ENCODE measurements around the gene ZNF621. TPM values are rescaled to one million over a fixed set of nuclear protein-coding genes. Genes with fewer than 3 reads are reported as not detected.
"Not testable (repeated sequence)": the region's sequence is repeated elsewhere in the genome, so short reads cannot be mapped to it uniquely, and the experiment has no call there.

Gene ZNF621
- total and polyA plus RNA-seq, 2 donors: 6.4 to 23.2 TPM

GRCh38 chr3:40565629-40566028, 40.9 kb downstream of the ZNF621 start:
- H3K4me3 ChIP-seq (ENCODE audit: low read length in 2 of 2); H3K9me3 ChIP-seq (ENCODE audit: control insufficient read depth in 2 of 2, insufficient read depth in 1 of 2, low read length in 1 of 2): not testable (repeated sequence)
- 94% methylated on average over 5 of the region's 5 CpGs for WGBS

GRCh38 chr3:40566694-40567093, 41.9 kb downstream of the ZNF621 start:
- no peaks in the 10 kb centered on the region for H3K9me3 ChIP-seq (ENCODE audit: control insufficient read depth in 2 of 2, insufficient read depth in 1 of 2, low read length in 1 of 2)
- H3K4me3 ChIP-seq (ENCODE audit: low read length in 2 of 2): no peak overlapping the region
- DNase-seq (ENCODE audit: low read depth in 6 of 9, low spot score in 9 of 9): no peak
- WGBS: 92% methylated on average over 4 of the region's 4 CpGs
- no peak overlapping the region for H3K27ac ChIP-seq (ENCODE audit: low read depth in 1 of 2, low read length in 1 of 2)
- H3K27me3 ChIP-seq (ENCODE audit: control insufficient read depth in 2 of 2, insufficient read depth in 1 of 2, low read length in 1 of 2): no peaks in the 10 kb centered on the region
- no peaks in the 10 kb centered on the region for H3K36me3 ChIP-seq (ENCODE audit: control insufficient read depth in 2 of 2, insufficient read depth in 2 of 2, low read length in 1 of 2)
- no peaks in the 10 kb centered on the region for H3K4me1 ChIP-seq (ENCODE audit: control insufficient read depth in 2 of 2, insufficient read depth in 2 of 2, low read length in 2 of 2)

More at GRCh38 chr3:40565629-40566028, 40.9 kb downstream of the ZNF621 start:
- H3K4me1 ChIP-seq (ENCODE audit: control insufficient read depth in 2 of 2, insufficient read depth in 2 of 2, low read length in 2 of 2); DNase-seq (ENCODE audit: low read depth in 6 of 9, low spot score in 9 of 9); H3K27me3 ChIP-seq (ENCODE audit: control insufficient read depth in 2 of 2, insufficient read depth in 1 of 2, low read length in 1 of 2); H3K36me3 ChIP-seq (ENCODE audit: control insufficient read depth in 2 of 2, insufficient read depth in 2 of 2, low read length in 1 of 2); H3K27ac ChIP-seq (ENCODE audit: low read depth in 1 of 2, low read length in 1 of 2): not testable (repeated sequence)

- WGBS: 76% methylated on average over 2 of the region's 2 CpGs
- peaks cover 0 to 2% of the 10 kb centered on the region in 2 donors for H3K27me3 ChIP-seq (ENCODE audit: control insufficient read depth in 2 of 2, insufficient read depth in 1 of 2, low read length in 1 of 2)
- no peak overlapping the region for H3K4me3 ChIP-seq (ENCODE audit: low read length in 2 of 2)
Measured at GRCh38 chr3:40572588-40572987, 47.8 kb downstream of the ZNF621 start.

DNA sequence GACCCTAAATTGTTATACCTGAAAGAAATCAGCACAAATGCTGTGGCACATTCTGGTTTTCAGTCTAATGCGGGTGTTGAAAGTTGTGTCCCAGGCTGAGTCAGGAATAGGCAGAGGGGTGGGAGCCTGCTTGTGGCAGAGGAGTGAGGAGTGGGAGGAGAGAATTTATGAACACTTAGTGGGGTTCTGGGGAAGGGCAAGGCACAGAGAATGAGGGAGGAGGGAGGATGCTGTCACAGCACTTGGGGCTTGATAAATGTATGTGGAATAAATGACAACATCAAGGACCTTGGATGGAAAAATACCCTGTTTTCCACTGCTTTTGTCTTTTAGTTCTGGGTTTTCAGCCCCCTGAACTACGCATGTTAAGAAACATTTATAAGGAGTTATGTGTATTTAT, 49.3 kb downstream of the ZNF621 start:
- Histone ChIP-seq H3K36me3 (ENCODE audit: control insufficient read depth in 2 of 2, insufficient read depth in 2 of 2, low read length in 1 of 2) (no peaks in the 10 kb centered on the region), H3K27ac (ENCODE audit: low read depth in 1 of 2, low read length in 1 of 2) (no peak overlapping the region), H3K4me1 (ENCODE audit: control insufficient read depth in 2 of 2, insufficient read depth in 2 of 2, low read length in 2 of 2) (no peaks in the 10 kb centered on the region), H3K4me3 (ENCODE audit: low read length in 2 of 2) (no peak overlapping the region), H3K9me3 (ENCODE audit: control insufficient read depth in 2 of 2, insufficient read depth in 1 of 2, low read length in 1 of 2) (no peaks in the 10 kb centered on the region), H3K27me3 (ENCODE audit: control insufficient read depth in 2 of 2, insufficient read depth in 1 of 2, low read length in 1 of 2) (peaks cover 0 to 2% of the 10 kb centered on the region in 2 donors)
- 96% methylated on average over 2 of the region's 2 CpGs for WGBS
- no peak for DNase-seq (ENCODE audit: low read depth in 6 of 9, low spot score in 9 of 9)

More at GRCh38 chr3:40572588-40572987, 47.8 kb downstream of the ZNF621 start:
- DNase-seq (ENCODE audit: low read depth in 6 of 9, low spot score in 9 of 9): no peak
- Histone ChIP-seq H3K36me3 (ENCODE audit: control insufficient read depth in 2 of 2, insufficient read depth in 2 of 2, low read length in 1 of 2) (no peaks in the 10 kb centered on the region), H3K27ac (ENCODE audit: low read depth in 1 of 2, low read length in 1 of 2) (no peak overlapping the region), H3K9me3 (ENCODE audit: control insufficient read depth in 2 of 2, insufficient read depth in 1 of 2, low read length in 1 of 2) (no peaks in the 10 kb centered on the region), H3K4me1 (ENCODE audit: control insufficient read depth in 2 of 2, insufficient read depth in 2 of 2, low read length in 2 of 2) (no peaks in the 10 kb centered on the region)

- 91% methylated on average over 5 of the region's 5 CpGs for WGBS
Measured at GRCh38 chr3:40574661-40575060, 49.9 kb downstream of the ZNF621 start.

GRCh38 chr3:40576396-40576795, 51.6 kb downstream of the ZNF621 start:
- H3K36me3 ChIP-seq (ENCODE audit: control insufficient read depth in 2 of 2, insufficient read depth in 2 of 2, low read length in 1 of 2): no peaks in the 10 kb centered on the region
- H3K27me3 ChIP-seq (ENCODE audit: control insufficient read depth in 2 of 2, insufficient read depth in 1 of 2, low read length in 1 of 2): peaks cover 0 to 2% of the 10 kb centered on the region in 2 donors
- H3K27ac ChIP-seq (ENCODE audit: low read depth in 1 of 2, low read length in 1 of 2): no peak overlapping the region
- H3K4me1 ChIP-seq (ENCODE audit: control insufficient read depth in 2 of 2, insufficient read depth in 2 of 2, low read length in 2 of 2): no peaks in the 10 kb centered on the region
- no peaks in the 10 kb centered on the region for H3K9me3 ChIP-seq (ENCODE audit: control insufficient read depth in 2 of 2, insufficient read depth in 1 of 2, low read length in 1 of 2)
- DNase-seq (ENCODE audit: low read depth in 6 of 9, low spot score in 9 of 9): no peak
- 86% methylated on average over 4 of the region's 4 CpGs for WGBS
- H3K4me3 ChIP-seq (ENCODE audit: low read length in 2 of 2): no peak overlapping the region

More at GRCh38 chr3:40574661-40575060, 49.9 kb downstream of the ZNF621 start:
- no peak for DNase-seq (ENCODE audit: low read depth in 6 of 9, low spot score in 9 of 9)
- Histone ChIP-seq H3K27me3 (ENCODE audit: control insufficient read depth in 2 of 2, insufficient read depth in 1 of 2, low read length in 1 of 2) (peaks cover 0 to 2% of the 10 kb centered on the region in 2 donors), H3K27ac (ENCODE audit: low read depth in 1 of 2, low read length in 1 of 2) (no peak overlapping the region), H3K9me3 (ENCODE audit: control insufficient read depth in 2 of 2, insufficient read depth in 1 of 2, low read length in 1 of 2) (no peaks in the 10 kb centered on the region), H3K36me3 (ENCODE audit: control insufficient read depth in 2 of 2, insufficient read depth in 2 of 2, low read length in 1 of 2) (no peaks in the 10 kb centered on the region), H3K4me3 (ENCODE audit: low read length in 2 of 2) (no peak overlapping the region), H3K4me1 (ENCODE audit: control insufficient read depth in 2 of 2, insufficient read depth in 2 of 2, low read length in 2 of 2) (no peaks in the 10 kb centered on the region)

GRCh38 chr3:40580494-40581091, 55.8 kb downstream of the ZNF621 start:
- Histone ChIP-seq H3K9me3 (ENCODE audit: control insufficient read depth in 2 of 2, insufficient read depth in 1 of 2, low read length in 1 of 2) (no peaks in the 10 kb centered on the region), H3K4me1 (ENCODE audit: control insufficient read depth in 2 of 2, insufficient read depth in 2 of 2, low read length in 2 of 2) (no peaks in the 10 kb centered on the region), H3K27ac (ENCODE audit: low read depth in 1 of 2, low read length in 1 of 2) (no peak overlapping the region), H3K27me3 (ENCODE audit: control insufficient read depth in 2 of 2, insufficient read depth in 1 of 2, low read length in 1 of 2) (peaks cover 0 to 10% of the 10 kb centered on the region in 2 donors), H3K4me3 (ENCODE audit: low read length in 2 of 2) (no peak overlapping the region), H3K36me3 (ENCODE audit: control insufficient read depth in 2 of 2, insufficient read depth in 2 of 2, low read length in 1 of 2) (no peaks in the 10 kb centered on the region)
- DNase-seq (ENCODE audit: low read depth in 6 of 9, low spot score in 9 of 9): peak; percentile 19 to 75 (median 50)
- under 1% methylated on average over 2 of the region's 2 CpGs for WGBS

- no peak for DNase-seq (ENCODE audit: low read depth in 6 of 9, low spot score in 9 of 9)
- no peaks in the 10 kb centered on the region for H3K4me1 ChIP-seq (ENCODE audit: control insufficient read depth in 2 of 2, insufficient read depth in 2 of 2, low read length in 2 of 2)
- H3K9me3 ChIP-seq (ENCODE audit: control insufficient read depth in 2 of 2, insufficient read depth in 1 of 2, low read length in 1 of 2): no peaks in the 10 kb centered on the region
- peaks cover 0 to 14% of the 10 kb centered on the region in 2 donors for H3K27me3 ChIP-seq (ENCODE audit: control insufficient read depth in 2 of 2, insufficient read depth in 1 of 2, low read length in 1 of 2)
- H3K36me3 ChIP-seq (ENCODE audit: control insufficient read depth in 2 of 2, insufficient read depth in 2 of 2, low read length in 1 of 2): no peaks in the 10 kb centered on the region
- H3K4me3 ChIP-seq (ENCODE audit: low read length in 2 of 2): no peak overlapping the region
- 98% methylated on average over 1 of the region's 1 CpG for WGBS
- no peak overlapping the region for H3K27ac ChIP-seq (ENCODE audit: low read depth in 1 of 2, low read length in 1 of 2)
Measured at GRCh38 chr3:40581166-40581565, 56.4 kb downstream of the ZNF621 start.

DNA sequence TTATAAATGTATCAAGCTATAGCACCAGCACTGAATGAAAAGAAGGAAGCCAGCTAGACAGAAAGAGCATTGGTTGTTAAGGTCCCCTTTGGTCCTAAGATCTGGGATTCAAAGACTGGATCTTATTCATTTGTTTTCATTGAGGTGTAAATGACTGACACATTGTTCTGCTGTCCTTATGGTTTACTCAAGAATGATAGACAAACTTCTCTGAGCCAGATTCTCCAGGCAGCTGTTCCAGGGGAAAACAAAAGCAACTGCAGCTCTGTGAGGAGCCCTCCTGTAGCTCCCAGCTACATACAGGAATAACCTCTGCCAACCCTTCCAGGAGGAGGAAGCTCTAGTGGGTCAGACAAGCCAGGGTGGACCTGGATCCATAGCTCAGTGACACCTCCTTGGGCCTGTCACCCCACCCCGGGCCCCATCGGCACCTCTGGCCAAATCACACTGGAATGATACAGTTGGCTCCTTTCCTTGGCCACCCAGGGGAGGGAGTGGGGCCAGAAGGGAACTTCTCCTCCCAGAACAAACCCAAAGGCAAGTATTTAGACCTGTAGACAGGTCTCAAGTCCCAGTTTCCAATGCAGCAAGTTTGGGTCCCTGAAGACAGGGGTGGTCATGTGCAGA, 57.8 kb downstream of the ZNF621 start:
- no peaks in the 10 kb centered on the region for H3K36me3 ChIP-seq (ENCODE audit: control insufficient read depth in 2 of 2, insufficient read depth in 2 of 2, low read length in 1 of 2)
- no peak overlapping the region for H3K27ac ChIP-seq (ENCODE audit: low read depth in 1 of 2, low read length in 1 of 2)
- H3K4me1 ChIP-seq (ENCODE audit: control insufficient read depth in 2 of 2, insufficient read depth in 2 of 2, low read length in 2 of 2): no peaks in the 10 kb centered on the region
- H3K4me3 ChIP-seq (ENCODE audit: low read length in 2 of 2): no peak overlapping the region
- DNase-seq (ENCODE audit: low read depth in 6 of 9, low spot score in 9 of 9): no peak
- 56% methylated on average over 2 of the region's 2 CpGs for WGBS
- H3K27me3 ChIP-seq (ENCODE audit: control insufficient read depth in 2 of 2, insufficient read depth in 1 of 2, low read length in 1 of 2): peaks cover 0 to 14% of the 10 kb centered on the region in 2 donors
- H3K9me3 ChIP-seq (ENCODE audit: control insufficient read depth in 2 of 2, insufficient read depth in 1 of 2, low read length in 1 of 2): no peaks in the 10 kb centered on the region
